Urinary bladder (tissue), 4 donors: Measurements from ENCODE around the gene ADAMTS19. TPM values are rescaled to one million over a fixed set of nuclear protein-coding genes. Genes with fewer than 3 reads are reported as not detected.

Experiments
- DNase-seq: peaks from one replicate; pipeline ENCODE4 v3.0.0-alpha.2; 2015; ENCODE audit errors: extremely low spot score
- H3K27ac ChIP-seq: one replicate; pipeline ENCODE4 v1.5.1; 2013; ENCODE audit warnings: low read depth, mild to moderate bottlenecking, moderate library complexity
- H3K36me3 ChIP-seq: one replicate; pipeline ENCODE4 v1.6.1; 2013; ENCODE audit warnings: mild to moderate bottlenecking, moderate library complexity; ENCODE audit not compliant: insufficient read depth
- H3K4me1 ChIP-seq: one replicate; pipeline ENCODE4 v1.6.1; 2013; ENCODE audit warnings: mild to moderate bottlenecking, moderate library complexity; ENCODE audit not compliant: insufficient read depth
- H3K4me3 ChIP-seq: one replicate; pipeline ENCODE4 v1.5.1; 2013; ENCODE audit warnings: low read depth, low read length
- WGBS: extraction: QIAGEN DNeasy Blood & Tissue Kit; methylation state at CpG from one replicate; pipeline ENCODE4 v1.1.7; 2013; 5-methylcytosine and 5-hydroxymethylcytosine counted together
- polyA plus RNA-seq: library from polyadenylated mRNA; stranded (reverse); fragments of 200-250 nt; gene quantifications from one replicate; pipeline ENCODE4 v1.2.3, GENCODE V29; 2013
- total RNA-seq: library from RNA; depleted of rRNA; stranded (reverse); fragments of >200 nt; gene quantifications from one replicate; pipeline ENCODE4 v1.2.3, GENCODE V29; 2014
- donor health status: healthy with polysubstance abuse.
- donor health status: healthy.

Gene ADAMTS19
- total and polyA plus RNA-seq, 2 donors = 1.7 to 107 TPM

- H3K4me3 ChIP-seq = no peak overlapping the region
- H3K27ac ChIP-seq = no peak overlapping the region
- WGBS = 78% methylated on average over 3 of the region's 3 CpGs
- no peaks in the 10 kb centered on the region for H3K36me3 ChIP-seq
- H3K4me1 ChIP-seq = no peaks in the 10 kb centered on the region
- DNase-seq = no peak
Observed at GRCh38 chr5:129500101-129500500, 40.0 kb downstream of the ADAMTS19 start.

DNA sequence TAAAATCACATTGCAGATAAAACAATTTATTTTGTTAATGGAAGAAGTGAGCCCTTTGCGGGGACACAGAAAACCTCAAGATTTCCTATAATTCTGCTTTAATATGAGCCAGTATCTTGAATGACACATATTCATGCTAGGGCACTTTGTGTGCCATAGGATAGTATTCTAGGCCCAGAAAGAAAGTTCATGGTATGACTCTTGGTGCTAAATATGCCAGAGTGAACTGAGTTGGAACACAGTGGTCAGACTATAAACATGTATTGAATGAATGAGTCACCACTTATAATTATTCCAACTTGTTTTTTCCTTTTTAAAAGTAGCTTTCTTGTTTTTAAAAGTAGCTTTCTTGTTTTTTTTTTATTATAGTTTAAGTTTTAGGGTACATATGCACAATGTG is 46.0 kb downstream of the ADAMTS19 start:
- Histone ChIP-seq H3K27ac (no peak overlapping the region), H3K36me3 (no peaks in the 10 kb centered on the region), H3K4me1 (no peaks in the 10 kb centered on the region), H3K4me3 (no peak overlapping the region)
- DNase-seq = no peak
- 71% methylated on average over 1 of the region's 1 CpG for WGBS

DNA sequence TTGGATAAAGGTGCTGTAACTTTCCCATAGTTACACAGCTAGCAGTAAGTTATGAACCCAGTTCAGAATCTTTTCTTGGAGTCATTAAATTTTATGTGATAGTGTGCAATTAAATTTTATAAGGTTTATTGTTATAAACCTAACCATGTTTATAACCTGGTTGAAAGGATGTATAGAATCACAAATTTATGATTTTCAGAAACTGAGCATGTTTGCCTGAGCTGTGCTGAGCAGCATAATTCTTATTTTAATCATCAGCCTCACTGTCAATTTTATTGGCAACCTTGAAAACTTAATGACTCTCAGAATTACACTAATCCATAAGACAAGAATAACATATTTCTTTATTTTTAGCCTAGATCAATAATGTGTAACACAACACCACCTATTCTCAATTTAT is 46.9 kb downstream of the ADAMTS19 start:
- no peaks in the 10 kb centered on the region for H3K4me1 ChIP-seq
- no peak overlapping the region for H3K4me3 ChIP-seq
- H3K27ac ChIP-seq = no peak overlapping the region
- no peak for DNase-seq
- no peaks in the 10 kb centered on the region for H3K36me3 ChIP-seq

DNA sequence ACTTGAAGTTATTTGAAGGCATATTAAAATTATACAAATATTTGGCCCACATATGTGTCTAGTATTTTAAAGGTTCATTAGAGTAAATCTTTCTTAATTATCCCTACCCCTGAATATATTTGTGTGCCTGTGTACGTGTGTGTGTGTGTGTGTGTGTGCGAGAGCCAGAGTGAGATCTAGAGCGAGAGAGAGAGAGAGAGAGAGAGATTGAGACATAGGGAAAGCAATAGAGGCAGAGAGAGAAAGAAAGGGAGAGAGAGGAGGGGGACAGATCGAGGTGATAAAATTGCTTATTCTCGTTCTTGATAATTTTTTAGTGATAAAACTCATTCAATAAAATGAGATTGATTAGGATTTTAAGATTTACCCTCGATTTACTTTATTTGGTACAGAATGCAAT is 47.4 kb downstream of the ADAMTS19 start:
- Histone ChIP-seq H3K4me3 (no peak overlapping the region), H3K4me1 (no peaks in the 10 kb centered on the region), H3K36me3 (no peaks in the 10 kb centered on the region), H3K27ac (no peak overlapping the region)
- 90% methylated on average over 6 of the region's 6 CpGs for WGBS
- DNase-seq = no peak

- H3K27ac ChIP-seq = no peak overlapping the region
- H3K36me3 ChIP-seq = no peaks in the 10 kb centered on the region
- whole genome bisulfite sequencing = 51% methylated on average over 2 of the region's 2 CpGs
- H3K4me3 ChIP-seq = no peak overlapping the region
- no peak for DNase-seq
- no peaks in the 10 kb centered on the region for H3K4me1 ChIP-seq
Observed at GRCh38 chr5:129508606-129509005, 48.5 kb downstream of the ADAMTS19 start.

DNA sequence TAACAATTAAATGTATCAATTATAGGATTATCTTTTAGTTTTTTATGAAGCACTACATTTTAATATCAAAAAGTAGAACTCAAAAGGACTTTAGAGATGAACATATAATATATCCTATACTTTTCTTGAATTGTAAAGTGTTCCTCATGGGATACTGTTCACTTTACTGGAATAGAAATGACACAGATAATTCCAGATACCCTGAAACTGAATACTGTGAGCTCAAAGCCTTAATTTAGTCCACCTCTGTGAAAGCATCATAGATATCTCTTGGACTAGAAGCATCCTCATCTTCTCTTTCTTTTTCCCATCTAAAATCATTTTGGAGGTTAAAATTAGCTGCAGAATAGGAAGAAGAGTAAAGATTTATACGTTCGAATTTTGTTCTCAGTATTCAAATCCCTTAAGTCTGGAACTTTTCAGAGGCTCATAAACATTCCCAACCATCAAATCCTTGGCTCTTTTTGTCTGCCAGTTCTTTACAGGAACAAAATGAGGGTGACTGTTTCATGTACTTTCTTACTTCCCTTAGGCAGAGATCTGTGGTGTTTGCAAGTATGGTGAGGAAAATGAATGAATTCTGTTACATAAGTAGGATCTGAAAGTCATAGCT is 49.4 kb downstream of the ADAMTS19 start:
- H3K4me3 ChIP-seq = no peak overlapping the region
- no peak for DNase-seq
- no peak overlapping the region for H3K27ac ChIP-seq
- no peaks in the 10 kb centered on the region for H3K36me3 ChIP-seq
- 38% methylated on average over 2 of the region's 2 CpGs for WGBS
- no peaks in the 10 kb centered on the region for H3K4me1 ChIP-seq

- Histone ChIP-seq H3K4me1 (no peaks in the 10 kb centered on the region), H3K27ac (no peak overlapping the region), H3K36me3 (no peaks in the 10 kb centered on the region), H3K4me3 (no peak overlapping the region)
- no peak for DNase-seq
Observed at GRCh38 chr5:129511291-129511690, 51.2 kb downstream of the ADAMTS19 start.

GRCh38 chr5:129541051-129541450 is 81.0 kb downstream of the ADAMTS19 start:
- Histone ChIP-seq H3K4me1 (no peaks in the 10 kb centered on the region), H3K27ac (no peak overlapping the region), H3K36me3 (no peaks in the 10 kb centered on the region), H3K4me3 (no peak overlapping the region)
- DNase-seq = no peak
- WGBS = 33% methylated on average over 3 of the region's 3 CpGs

GRCh38 chr5:129541648-129542251 is 81.7 kb downstream of the ADAMTS19 start:
- H3K27ac ChIP-seq = no peak overlapping the region
- WGBS = 91% methylated on average over 4 of the region's 4 CpGs
- no peak for DNase-seq
- no peak overlapping the region for H3K4me3 ChIP-seq
- no peaks in the 10 kb centered on the region for H3K36me3 ChIP-seq
- no peaks in the 10 kb centered on the region for H3K4me1 ChIP-seq

DNA sequence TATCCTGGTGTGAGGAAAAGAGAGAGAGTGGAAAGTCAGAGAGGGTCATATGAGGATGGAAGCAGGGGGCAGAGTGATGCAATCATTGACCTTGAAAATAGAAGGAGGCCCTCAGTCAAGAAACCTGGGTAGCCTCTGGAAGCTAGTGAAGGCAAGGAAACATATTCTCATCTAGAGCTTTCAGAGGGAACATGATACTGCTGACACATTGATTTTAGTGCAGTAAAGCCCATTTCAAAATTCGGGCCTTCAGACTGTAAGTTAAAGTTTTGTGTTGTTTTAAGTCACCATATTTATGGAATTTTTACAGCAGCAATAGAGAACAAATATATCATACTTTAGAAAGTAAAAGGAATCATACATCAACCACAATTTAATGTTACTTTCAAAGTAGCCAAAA is 87.0 kb downstream of the ADAMTS19 start:
- Histone ChIP-seq H3K36me3 (no peaks in the 10 kb centered on the region), H3K27ac (no peak overlapping the region), H3K4me1 (no peaks in the 10 kb centered on the region), H3K4me3 (no peak overlapping the region)
- DNase-seq = no peak
- 87% methylated on average over 1 of the region's 1 CpG for WGBS

DNA sequence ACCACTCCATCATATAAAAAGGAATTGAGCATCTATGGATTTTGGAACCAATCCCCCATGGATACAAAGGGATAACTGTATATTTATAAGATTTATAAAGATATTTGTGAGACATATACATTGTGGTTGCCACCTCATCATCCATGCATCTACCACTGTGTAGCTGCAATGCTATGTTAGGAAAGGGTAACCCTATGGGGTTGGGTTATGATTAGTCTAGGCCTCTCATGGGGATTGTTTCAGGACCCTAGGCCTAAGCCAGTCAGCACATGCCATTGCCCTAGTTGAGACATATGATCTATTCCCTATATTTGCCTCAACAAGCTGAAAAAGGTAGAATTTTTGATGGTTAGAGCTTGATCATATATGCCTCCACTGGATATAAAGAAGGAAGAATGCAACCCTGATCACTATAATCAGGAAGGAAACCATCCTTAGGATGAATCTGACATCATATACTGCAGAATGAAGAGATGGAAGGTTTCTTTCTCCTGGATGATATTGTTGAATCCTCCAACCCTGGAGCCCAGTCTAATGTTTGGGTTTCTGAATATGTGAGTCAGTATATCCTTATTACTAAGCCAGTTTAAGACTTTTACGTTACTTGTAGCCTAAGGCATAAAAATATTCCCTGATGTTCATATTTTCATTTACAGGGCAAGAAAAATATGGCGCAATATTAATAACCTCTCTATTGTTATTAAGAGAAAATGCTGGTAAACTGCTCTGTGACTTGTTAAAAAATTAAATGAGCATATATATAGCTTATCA is 94.2 kb downstream of the ADAMTS19 start:
- no peaks in the 10 kb centered on the region for H3K4me1 ChIP-seq
- no peak overlapping the region for H3K27ac ChIP-seq
- no peak overlapping the region for H3K4me3 ChIP-seq
- WGBS = 94% methylated on average over 2 of the region's 2 CpGs
- no peaks in the 10 kb centered on the region for H3K36me3 ChIP-seq
- no peak for DNase-seq

DNA sequence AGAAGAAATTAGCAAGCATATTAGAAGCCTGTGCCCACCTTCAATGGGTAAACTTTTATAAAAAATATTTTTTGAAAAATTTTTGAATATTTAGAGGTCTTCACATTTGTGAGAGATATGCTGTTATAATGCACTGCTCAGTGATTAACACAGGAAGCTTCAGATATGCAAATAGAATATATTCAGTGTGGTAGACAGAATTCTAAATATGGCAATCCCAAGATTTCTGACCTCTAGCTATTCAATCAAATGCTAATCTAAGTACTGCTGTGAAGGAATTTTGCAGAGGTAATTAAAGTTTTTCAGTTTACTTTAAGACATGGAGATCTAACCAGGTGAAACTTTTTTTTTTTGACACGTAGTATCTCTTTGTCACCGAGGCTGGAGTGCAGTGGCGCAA is 103.5 kb downstream of the ADAMTS19 start:
- no peak for DNase-seq
- 97% methylated on average over 3 of the region's 3 CpGs for WGBS
- Histone ChIP-seq H3K27ac (no peak overlapping the region), H3K36me3 (no peaks in the 10 kb centered on the region), H3K4me1 (no peaks in the 10 kb centered on the region), H3K4me3 (no peak overlapping the region)

- no peak for DNase-seq
- WGBS = 93% methylated on average over 1 of the region's 1 CpG
Observed at GRCh38 chr5:129569295-129569694, 109.2 kb downstream of the ADAMTS19 start.

GRCh38 chr5:129572060-129572459 is 112.0 kb downstream of the ADAMTS19 start:
- Histone ChIP-seq H3K4me3 (no peak overlapping the region), H3K4me1 (no peaks in the 10 kb centered on the region), H3K36me3 (no peaks in the 10 kb centered on the region), H3K27ac (no peak overlapping the region)
- 91% methylated on average over 2 of the region's 2 CpGs for WGBS
- no peak for DNase-seq

More at GRCh38 chr5:129569295-129569694, 109.2 kb downstream of the ADAMTS19 start:
- no peak overlapping the region for H3K27ac ChIP-seq
- H3K36me3 ChIP-seq = no peaks in the 10 kb centered on the region
- H3K4me1 ChIP-seq = no peaks in the 10 kb centered on the region
- H3K4me3 ChIP-seq = no peak overlapping the region
